Measurements from ENCODE around the gene SDHAF1. TPM values are rescaled to one million over a fixed set of nuclear protein-coding genes. Genes with fewer than 3 reads are reported as not detected.

SDHAF1 gene
- total and polyA plus RNA-seq, 2 experiments from 2014 or later: 28.6 to 36.5 TPM

- H4K20me1 ChIP-seq (ENCODE audit: insufficient read depth, poor library complexity, severe bottlenecking): no peaks in the 10 kb centered on the region
- H3K4me2 ChIP-seq: no peak overlapping the region
- H3K9me3 ChIP-seq (ENCODE audit: low read depth): no peaks in the 10 kb centered on the region
- peaks cover 34% of the 10 kb centered on the region for H3K27me3 ChIP-seq
- H3K4me1 ChIP-seq (ENCODE audit: insufficient read depth): no peaks in the 10 kb centered on the region
- no peak for TF ChIP-seq EZH2phosphoT487 (IDR thresholded peaks at IDR 0.05; ENCODE audit: low read depth, severe bottlenecking, unreplicated experiment)
- TF ChIP-seq CTCF (IDR thresholded peaks at IDR 0.05; ENCODE audit: poor library complexity): no peak
- no peak for TF ChIP-seq EZH2 (IDR thresholded peaks at IDR 0.05; ENCODE audit: borderline replicate concordance)
- 93% methylated on average over 5 of the region's 5 CpGs for WGBS (ENCODE audit: low lambda C conversion rate, missing lambda C conversion rate)
- H2AFZ ChIP-seq: no peak overlapping the region
- H3K4me3 ChIP-seq: no peak overlapping the region
- no peaks in the 10 kb centered on the region for H3K9me2 ChIP-seq (replicated peaks; ENCODE audit: insufficient read depth)
- no peak for DNase-seq (ENCODE audit: low spot score)
- H3K79me2 ChIP-seq: no peaks in the 10 kb centered on the region
- no peak overlapping the region for H3K27ac ChIP-seq
- no peaks in the 10 kb centered on the region for H3K36me3 ChIP-seq (replicated peaks; ENCODE audit: insufficient read depth, low read depth)
Measured at GRCh38 chr19:35986111-35986510, 8.9 kb upstream of the SDHAF1 start.

- Histone ChIP-seq H3K27me3 (peaks cover 28% of the 10 kb centered on the region), H3K4me2 (peak overlapping the region; percentile 96), H3K4me3 (no peak overlapping the region), H3K9me2 (replicated peaks; ENCODE audit: insufficient read depth) (no peaks in the 10 kb centered on the region), H4K20me1 (ENCODE audit: insufficient read depth, poor library complexity, severe bottlenecking) (no peaks in the 10 kb centered on the region), H3K27ac (no peak overlapping the region), H3K9me3 (ENCODE audit: low read depth) (no peaks in the 10 kb centered on the region), H3K79me2 (no peaks in the 10 kb centered on the region), H3K4me1 (ENCODE audit: insufficient read depth) (no peaks in the 10 kb centered on the region), H2AFZ (peak overlapping the region; percentile 35), H3K36me3 (replicated peaks; ENCODE audit: insufficient read depth, low read depth) (no peaks in the 10 kb centered on the region)
- whole genome bisulfite sequencing (ENCODE audit: low lambda C conversion rate, missing lambda C conversion rate): 13% methylated on average over 37 of the region's 54 CpGs
- DNase-seq (ENCODE audit: low spot score): peak; percentile 34
- TF ChIP-seq CTCF (IDR thresholded peaks at IDR 0.05; ENCODE audit: poor library complexity) (peak; percentile 20), EZH2 (IDR thresholded peaks at IDR 0.05; ENCODE audit: borderline replicate concordance) (no peak)
Measured at GRCh38 chr19:35986664-35987570, 8.1 kb upstream of the SDHAF1 start.

- Histone ChIP-seq H3K4me3 (no peak overlapping the region), H3K27ac (no peak overlapping the region), H3K4me1 (ENCODE audit: insufficient read depth) (no peaks in the 10 kb centered on the region), H3K4me2 (peak overlapping the region; percentile 96), H4K20me1 (ENCODE audit: insufficient read depth, poor library complexity, severe bottlenecking) (no peaks in the 10 kb centered on the region), H3K9me2 (replicated peaks; ENCODE audit: insufficient read depth) (no peaks in the 10 kb centered on the region), H3K27me3 (peaks cover 28% of the 10 kb centered on the region), H2AFZ (peak overlapping the region; percentile 35), H3K79me2 (no peaks in the 10 kb centered on the region), H3K9me3 (ENCODE audit: low read depth) (no peaks in the 10 kb centered on the region), H3K36me3 (replicated peaks; ENCODE audit: insufficient read depth, low read depth) (no peaks in the 10 kb centered on the region)
- 32% methylated on average over 8 of the region's 8 CpGs for WGBS (ENCODE audit: low lambda C conversion rate, missing lambda C conversion rate)
- TF ChIP-seq EZH2phosphoT487 (IDR thresholded peaks at IDR 0.05; ENCODE audit: low read depth, severe bottlenecking, unreplicated experiment) (no peak), EZH2 (IDR thresholded peaks at IDR 0.05; ENCODE audit: borderline replicate concordance) (no peak), CTCF (IDR thresholded peaks at IDR 0.05; ENCODE audit: poor library complexity) (no peak)
- no peak for DNase-seq (ENCODE audit: low spot score)
Measured at GRCh38 chr19:35987571-35987896, 7.5 kb upstream of the SDHAF1 start.
